A549 (cell line): ENCODE results near the gene HYAL3. TPM values are rescaled to one million over a fixed set of nuclear protein-coding genes. Genes with fewer than 3 reads are reported as not detected.

Experiments used
- polyA plus RNA-seq, 4 experiments: library from polyadenylated mRNA; depleted of rRNA in 3 of 4; stranded (reverse); fragments of >200 nt; fragmentation: RNase III in 1 of 4; extraction: RNeasy Plus Mini Kit Qiagen cat#74134 plus additional on column Dnase treatment in 1 of 4; gene quantifications; 2 replicates in 3 of 4; 3 replicates in 1 of 4; pipeline ENCODE4 v1.2.3, GENCODE V29; 2011 to 2017

HYAL3 gene
- polyA plus RNA-seq, 2 of the 4 experiments (the other 2 are of a cell fraction), result 3.0 to 5.0 TPM

Other genes with a start within 250 kb of the HYAL3 start
- 92.1 and 123 TPM in 2 replicates for gene RBM5, start 210.5 kb downstream of the HYAL3 start, polyA plus RNA-seq (2011; rRNA removed)
- gene RBM5, start 210.5 kb downstream of the HYAL3 start, polyA plus RNA-seq (2017; fragmentation: RNase III; extraction: RNeasy Plus Mini Kit Qiagen cat#74134 plus additional on column Dnase treatment), result 66.3 to 87.3 TPM (median 78.9 TPM) in 3 replicates
- 2.9 and 5.0 TPM in 2 replicates for gene SEMA3F, start 144.1 kb downstream of the HYAL3 start, polyA plus RNA-seq (2011; rRNA removed)
- gene SEMA3F, start 144.1 kb downstream of the HYAL3 start, polyA plus RNA-seq (2017; fragmentation: RNase III; extraction: RNeasy Plus Mini Kit Qiagen cat#74134 plus additional on column Dnase treatment), result 9.0 to 10.6 TPM (median 10.1 TPM) in 3 replicates
- not detected in 2 replicates for gene GNAT1, start 107.8 kb downstream of the HYAL3 start, polyA plus RNA-seq (2011; rRNA removed)
- gene GNAT1, start 107.8 kb downstream of the HYAL3 start, polyA plus RNA-seq (2017; fragmentation: RNase III; extraction: RNeasy Plus Mini Kit Qiagen cat#74134 plus additional on column Dnase treatment), result not detected in 3 replicates
- gene SLC38A3, start 94.1 kb downstream of the HYAL3 start, polyA plus RNA-seq (2011; rRNA removed), result 0.05 and 0.12 TPM in 2 replicates
- gene SLC38A3, start 94.1 kb downstream of the HYAL3 start, polyA plus RNA-seq (2017; fragmentation: RNase III; extraction: RNeasy Plus Mini Kit Qiagen cat#74134 plus additional on column Dnase treatment), result 0.10 to 0.13 TPM in 2 of 3 replicates, not detected in the other
- 67.0 and 67.8 TPM in 2 replicates for gene GNAI2, start 63.2 kb downstream of the HYAL3 start, polyA plus RNA-seq (2011; rRNA removed)
- gene GNAI2, start 63.2 kb downstream of the HYAL3 start, polyA plus RNA-seq (2017; fragmentation: RNase III; extraction: RNeasy Plus Mini Kit Qiagen cat#74134 plus additional on column Dnase treatment), result 44.6 to 48.8 TPM (median 47.4 TPM) in 3 replicates
- gene SEMA3B, start 30.3 kb downstream of the HYAL3 start, polyA plus RNA-seq (2011; rRNA removed), result 6.5 and 6.8 TPM in 2 replicates
- gene SEMA3B, start 30.3 kb downstream of the HYAL3 start, polyA plus RNA-seq (2017; fragmentation: RNase III; extraction: RNeasy Plus Mini Kit Qiagen cat#74134 plus additional on column Dnase treatment), result 6.5 to 8.4 TPM (median 7.4 TPM) in 3 replicates
- gene LSMEM2, start 20.3 kb downstream of the HYAL3 start, polyA plus RNA-seq (2011; rRNA removed), result not detected in 2 replicates
- 0.09 TPM in 1 of 3 replicates, not detected in the others for gene LSMEM2, start 20.3 kb downstream of the HYAL3 start, polyA plus RNA-seq (2017; fragmentation: RNase III; extraction: RNeasy Plus Mini Kit Qiagen cat#74134 plus additional on column Dnase treatment)
- gene IFRD2, start 7.0 kb downstream of the HYAL3 start, polyA plus RNA-seq (2011; rRNA removed), result 42.2 and 44.5 TPM in 2 replicates
- 79.7 to 86.2 TPM (median 80.9 TPM) in 3 replicates for gene IFRD2, start 7.0 kb downstream of the HYAL3 start, polyA plus RNA-seq (2017; fragmentation: RNase III; extraction: RNeasy Plus Mini Kit Qiagen cat#74134 plus additional on column Dnase treatment)
- 3.1 and 4.5 TPM in 2 replicates for gene NAA80, start within 50 bp of the HYAL3 start, polyA plus RNA-seq (2011; rRNA removed)
- gene NAA80, start within 50 bp of the HYAL3 start, polyA plus RNA-seq (2017; fragmentation: RNase III; extraction: RNeasy Plus Mini Kit Qiagen cat#74134 plus additional on column Dnase treatment), result 4.5 to 5.4 TPM (median 5.3 TPM) in 3 replicates
- gene HYAL1, start 4.2 kb upstream of the HYAL3 start, polyA plus RNA-seq (2011; rRNA removed), result 1.1 and 1.6 TPM in 2 replicates
- gene HYAL1, start 4.2 kb upstream of the HYAL3 start, polyA plus RNA-seq (2017; fragmentation: RNase III; extraction: RNeasy Plus Mini Kit Qiagen cat#74134 plus additional on column Dnase treatment), result 0.42 to 0.62 TPM (median 0.54 TPM) in 3 replicates
- gene HYAL2, start 23.3 kb upstream of the HYAL3 start, polyA plus RNA-seq (2011; rRNA removed), result 31.0 and 34.6 TPM in 2 replicates
- gene HYAL2, start 23.3 kb upstream of the HYAL3 start, polyA plus RNA-seq (2017; fragmentation: RNase III; extraction: RNeasy Plus Mini Kit Qiagen cat#74134 plus additional on column Dnase treatment), result 21.4 to 24.5 TPM (median 24.4 TPM) in 3 replicates
- 23.5 and 26.7 TPM in 2 replicates for gene TUSC2, start 28.8 kb upstream of the HYAL3 start, polyA plus RNA-seq (2011; rRNA removed)
- gene TUSC2, start 28.8 kb upstream of the HYAL3 start, polyA plus RNA-seq (2017; fragmentation: RNase III; extraction: RNeasy Plus Mini Kit Qiagen cat#74134 plus additional on column Dnase treatment), result 18.2 to 19.9 TPM (median 18.8 TPM) in 3 replicates
- 11.9 and 15.4 TPM in 2 replicates for gene RASSF1, start 41.4 kb upstream of the HYAL3 start, polyA plus RNA-seq (2011; rRNA removed)
- gene RASSF1, start 41.4 kb upstream of the HYAL3 start, polyA plus RNA-seq (2017; fragmentation: RNase III; extraction: RNeasy Plus Mini Kit Qiagen cat#74134 plus additional on column Dnase treatment), result 14.4 to 15.7 TPM (median 15.5 TPM) in 3 replicates
- gene ZMYND10, start 46.3 kb upstream of the HYAL3 start, polyA plus RNA-seq (2011; rRNA removed), result 0.41 and 0.43 TPM in 2 replicates
- gene ZMYND10, start 46.3 kb upstream of the HYAL3 start, polyA plus RNA-seq (2017; fragmentation: RNase III; extraction: RNeasy Plus Mini Kit Qiagen cat#74134 plus additional on column Dnase treatment), result 0.71 to 0.84 TPM (median 0.77 TPM) in 3 replicates
- 19.9 and 28.5 TPM in 2 replicates for gene NPRL2, start 51.4 kb upstream of the HYAL3 start, polyA plus RNA-seq (2011; rRNA removed)
- gene NPRL2, start 51.4 kb upstream of the HYAL3 start, polyA plus RNA-seq (2017; fragmentation: RNase III; extraction: RNeasy Plus Mini Kit Qiagen cat#74134 plus additional on column Dnase treatment), result 17.5 to 19.5 TPM (median 17.7 TPM) in 3 replicates
- 14.4 and 23.1 TPM in 2 replicates for gene CYB561D2, start 51.5 kb upstream of the HYAL3 start, polyA plus RNA-seq (2011; rRNA removed)
- gene CYB561D2, start 51.5 kb upstream of the HYAL3 start, polyA plus RNA-seq (2017; fragmentation: RNase III; extraction: RNeasy Plus Mini Kit Qiagen cat#74134 plus additional on column Dnase treatment), result 17.2 to 17.9 TPM (median 17.7 TPM) in 3 replicates
- gene TMEM115, start 60.1 kb upstream of the HYAL3 start, polyA plus RNA-seq (2011; rRNA removed), result 17.4 and 18.8 TPM in 2 replicates
- gene TMEM115, start 60.1 kb upstream of the HYAL3 start, polyA plus RNA-seq (2017; fragmentation: RNase III; extraction: RNeasy Plus Mini Kit Qiagen cat#74134 plus additional on column Dnase treatment), result 22.0 to 26.8 TPM (median 26.8 TPM) in 3 replicates
- 0.21 and 0.22 TPM in 2 replicates for gene CACNA2D2, start 204.2 kb upstream of the HYAL3 start, polyA plus RNA-seq (2011; rRNA removed)
- gene CACNA2D2, start 204.2 kb upstream of the HYAL3 start, polyA plus RNA-seq (2017; fragmentation: RNase III; extraction: RNeasy Plus Mini Kit Qiagen cat#74134 plus additional on column Dnase treatment), result 0.41 to 0.75 TPM (median 0.55 TPM) in 3 replicates